Amniotic epithelial cell (primary cell): ENCODE data around the gene RPTOR.
A peak's percentile ranks its signal among the peaks of the same experiment; 100 is the strongest.

ENCODE experiments used
- DNase-seq: peaks from one replicate; pipeline ENCODE4 v3.0.0-alpha.2; 2010; ENCODE audit warnings: low read depth

RPTOR gene

DNA sequence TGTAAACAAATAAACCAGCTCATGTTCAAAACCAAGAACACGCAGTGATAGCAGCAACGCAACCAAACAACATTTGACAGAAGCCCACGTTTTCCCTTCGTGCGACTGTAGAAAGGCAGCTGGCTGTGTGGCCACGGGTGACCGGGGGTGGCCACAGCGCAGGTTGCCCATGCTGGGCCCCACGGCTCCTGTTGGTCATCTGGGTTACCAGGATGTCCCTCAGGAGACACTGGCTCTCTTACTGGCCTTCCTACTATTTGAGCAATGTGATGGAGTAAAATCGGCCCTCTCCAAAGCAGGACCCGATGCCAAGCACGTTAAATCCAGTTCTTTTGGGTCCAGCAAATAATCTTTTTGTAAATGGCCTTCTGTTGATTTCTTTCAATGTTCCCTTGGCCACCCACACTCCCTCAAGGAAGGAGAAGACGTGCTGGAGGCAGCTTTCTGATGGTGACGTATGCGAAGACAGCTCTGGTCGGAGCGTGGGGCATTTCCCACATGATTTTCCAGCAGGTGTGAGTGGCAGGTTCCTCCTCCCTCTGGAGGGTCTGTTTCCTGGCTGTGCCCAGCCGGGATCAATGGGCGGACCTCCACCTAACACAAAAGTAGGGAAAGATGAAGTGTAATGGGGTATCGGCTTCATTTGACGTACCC, 303.9 kb downstream of the RPTOR start:
- no peak for DNase-seq

- no peak for DNase-seq
Measured at GRCh38 chr17:80849119-80849518, 304.5 kb downstream of the RPTOR start.

DNA sequence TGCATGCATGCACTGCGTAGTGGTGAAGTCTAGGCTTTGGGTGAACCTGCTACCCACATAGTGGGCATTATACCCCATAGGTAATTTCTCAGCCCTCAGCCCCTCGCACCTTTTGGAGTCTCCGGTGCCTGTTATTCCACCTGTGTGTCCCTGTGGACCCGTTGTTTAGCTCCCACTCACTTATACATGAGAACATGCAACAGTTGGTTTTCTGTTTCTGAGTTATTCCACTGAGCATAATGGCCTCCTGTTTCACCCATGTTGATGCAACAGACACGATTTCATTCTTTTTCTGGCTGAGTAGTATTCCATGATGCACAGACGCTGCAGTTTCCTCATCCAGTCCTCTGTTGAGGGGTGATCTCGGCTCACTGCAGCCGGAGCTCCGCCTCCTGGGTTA, 305.5 kb downstream of the RPTOR start:
- DNase-seq, result no peak

DNA sequence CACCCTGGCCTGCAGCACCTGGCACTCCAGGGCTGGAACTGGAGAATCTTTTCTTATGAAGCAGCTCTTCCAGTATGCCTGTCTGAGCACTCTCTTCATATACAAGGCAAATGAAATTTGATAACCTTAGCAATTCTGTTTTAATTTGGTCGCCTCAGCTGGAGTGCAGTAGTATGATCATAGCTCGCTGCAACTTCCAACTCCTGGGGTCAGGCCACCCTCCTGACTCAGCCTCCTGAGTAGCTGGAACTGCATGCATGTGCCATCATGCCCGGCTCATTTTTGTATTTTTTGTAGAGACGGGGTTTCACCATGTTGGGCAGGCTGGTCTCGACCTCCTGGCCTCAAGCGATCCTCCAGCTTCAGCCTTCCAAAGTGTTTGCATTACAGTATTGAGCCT, 306.2 kb downstream of the RPTOR start:
- no peak for DNase-seq

GRCh38 chr17:80851277-80851925, 306.8 kb downstream of the RPTOR start:
- DNase-seq, result no peak

- DNase-seq, result no peak
Measured at GRCh38 chr17:80852476-80853015, 307.9 kb downstream of the RPTOR start.

GRCh38 chr17:80853076-80853475, 308.4 kb downstream of the RPTOR start:
- DNase-seq, result no peak

DNA sequence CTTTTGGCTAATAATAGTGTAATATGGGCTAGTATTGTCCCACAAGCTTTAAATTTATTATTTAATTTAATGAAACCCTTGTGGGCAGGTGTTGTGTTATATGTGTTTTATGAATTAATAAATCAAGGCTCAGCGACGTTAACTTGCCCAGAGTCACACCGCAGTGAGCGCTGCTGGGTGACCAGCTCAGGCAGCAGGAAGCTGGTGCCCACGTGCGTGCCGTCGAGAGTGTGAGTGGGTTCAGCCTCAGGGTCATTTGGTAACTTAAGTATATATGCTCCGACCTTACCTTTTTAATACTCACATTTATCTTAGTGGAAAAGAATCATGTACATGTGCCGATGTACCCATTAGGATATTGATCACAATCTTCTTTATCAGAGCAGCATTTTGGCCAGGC, 309.6 kb downstream of the RPTOR start:
- DNase-seq, result no peak

DNA sequence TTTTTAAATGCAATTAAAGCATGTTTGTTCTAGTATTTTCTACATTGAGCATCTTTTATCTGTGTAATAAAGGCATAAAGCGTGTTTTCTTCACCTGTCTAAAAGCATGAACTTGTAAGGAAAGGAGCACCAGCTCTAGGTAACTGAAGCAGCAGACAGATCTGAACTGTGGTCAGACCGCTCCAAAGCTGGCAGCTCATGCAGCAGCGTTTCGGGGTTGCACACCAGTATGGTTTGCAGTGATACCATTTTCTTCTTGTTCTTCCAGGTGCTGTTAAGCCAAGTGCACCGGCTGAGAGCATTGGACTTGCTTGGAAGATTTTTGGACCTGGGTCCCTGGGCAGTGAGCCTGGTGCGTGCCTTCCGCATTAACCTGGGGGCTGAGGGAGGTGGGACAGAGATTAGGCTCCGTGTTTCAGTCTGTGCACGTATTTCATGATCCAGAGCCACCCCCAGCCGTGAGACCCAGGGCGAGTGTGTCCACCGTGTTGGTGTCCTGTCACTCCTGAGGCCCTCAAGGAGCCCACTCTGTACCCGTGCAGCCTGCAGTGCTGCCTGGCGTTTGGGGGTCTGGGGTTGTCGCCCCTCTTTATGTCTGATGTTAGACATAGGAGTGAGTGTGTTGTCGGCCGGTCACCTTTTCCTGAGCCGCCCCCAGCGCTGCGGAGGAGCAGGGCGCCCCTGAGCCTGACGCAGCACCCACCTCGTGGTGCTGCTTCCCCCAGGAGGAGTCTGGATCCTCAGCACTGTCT, 310.7 kb downstream of the RPTOR start:
- no peak for DNase-seq

DNA sequence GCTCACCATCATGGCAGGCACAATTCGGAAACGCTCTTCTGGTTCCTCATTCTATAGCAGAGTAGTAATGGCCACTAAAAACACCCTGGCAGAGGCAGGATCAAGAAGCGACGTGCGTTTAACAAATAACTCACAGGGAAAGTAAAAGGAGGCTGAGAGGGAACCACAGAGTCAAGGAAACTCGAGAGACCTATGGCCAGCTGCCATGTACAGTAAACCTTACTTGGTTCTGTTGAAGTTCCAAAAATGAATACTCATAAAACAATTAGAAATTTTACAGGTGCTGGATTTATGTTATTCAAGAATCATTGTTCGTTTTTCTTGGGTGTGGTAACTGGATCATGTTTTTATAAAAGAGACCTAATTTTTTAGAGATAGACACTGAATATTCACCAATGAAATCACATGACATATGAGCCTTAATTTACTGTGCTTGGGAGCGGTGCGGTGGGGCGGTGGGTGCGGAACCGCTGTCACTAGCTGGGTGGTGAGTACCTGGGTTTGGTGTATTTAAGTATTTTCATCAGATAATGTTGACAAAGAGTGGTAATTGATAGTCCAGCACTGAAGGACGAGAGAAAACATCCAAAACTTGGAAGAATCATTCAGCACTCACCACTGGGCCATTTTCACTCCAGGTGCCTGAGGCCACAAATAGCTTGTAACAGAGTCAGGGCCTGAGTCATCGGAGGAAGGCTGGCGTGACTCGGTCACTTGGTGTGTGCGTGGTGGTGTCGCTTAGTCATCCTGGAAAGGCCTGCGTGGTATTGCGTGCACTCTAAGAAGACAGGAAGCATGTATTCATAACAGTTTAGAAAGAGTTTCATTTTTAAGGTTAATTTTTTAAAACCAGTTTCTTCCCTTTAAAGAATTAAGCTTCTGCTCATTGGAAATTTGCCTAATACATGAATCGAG, 311.6 kb downstream of the RPTOR start:
- peak; percentile 92 for DNase-seq

- DNase-seq, result no peak
Measured at GRCh38 chr17:80856863-80857755, 312.5 kb downstream of the RPTOR start.

- DNase-seq, result no peak
Measured at GRCh38 chr17:80857756-80858171, 313.1 kb downstream of the RPTOR start.

- no peak for DNase-seq
Measured at GRCh38 chr17:80858301-80859001, 313.8 kb downstream of the RPTOR start.

DNA sequence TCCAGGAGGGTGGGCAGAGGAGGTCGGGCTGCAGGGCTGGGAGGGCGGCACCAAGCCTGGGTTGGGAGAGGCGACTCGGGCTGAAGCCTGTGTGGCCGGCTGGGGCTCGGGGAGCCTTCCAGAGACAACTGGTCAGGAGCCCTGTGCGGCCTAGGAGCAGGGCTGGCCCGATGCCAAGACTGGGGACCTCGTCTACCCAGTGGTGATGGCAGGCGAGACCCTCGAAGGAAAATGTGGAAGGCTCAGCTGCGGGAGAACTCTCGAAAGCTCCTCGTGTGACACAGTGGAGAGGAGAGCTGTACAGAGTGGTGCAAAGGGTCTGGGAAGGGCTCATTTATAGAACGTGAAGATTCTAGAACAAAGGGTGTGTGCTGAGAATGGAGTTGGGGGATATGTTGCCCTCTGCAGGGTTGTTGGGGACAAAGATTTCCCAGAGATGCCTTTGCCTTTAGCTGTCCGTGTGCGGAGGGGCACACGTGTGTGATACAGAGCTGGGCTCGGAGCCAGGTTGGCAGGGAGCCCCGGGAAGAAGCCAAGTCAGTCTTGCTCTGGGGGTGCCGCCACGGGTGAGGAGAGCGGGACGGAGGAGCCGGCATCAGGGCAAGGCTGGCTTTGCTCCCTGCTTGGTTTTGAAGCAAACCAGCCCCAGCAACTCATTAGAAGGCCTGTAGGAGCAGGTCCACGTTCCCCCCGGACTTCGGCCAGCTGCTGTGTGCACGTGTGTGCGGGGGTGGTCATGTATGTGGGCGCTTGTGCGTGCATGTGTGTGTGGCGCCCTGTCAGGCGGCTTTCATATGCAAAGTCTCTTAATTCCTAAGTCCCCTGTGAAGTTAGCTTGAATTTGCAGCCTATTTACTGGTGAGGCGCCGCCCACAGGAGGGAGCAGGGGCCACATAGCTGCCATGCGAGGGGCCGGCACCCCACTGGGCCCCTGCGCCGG, 314.6 kb downstream of the RPTOR start:
- peak; percentile 71 for DNase-seq

GRCh38 chr17:80860101-80860671, 315.5 kb downstream of the RPTOR start:
- DNase-seq, result no peak

GRCh38 chr17:80860703-80861417, 316.2 kb downstream of the RPTOR start:
- DNase-seq, result no peak

- no peak for DNase-seq
Measured at GRCh38 chr17:80861418-80861815, 316.8 kb downstream of the RPTOR start.

GRCh38 chr17:80861892-80862291, 317.3 kb downstream of the RPTOR start:
- DNase-seq, result peak; percentile 14
